Sciatic nerve (tissue), 2 donors: ENCODE results near the gene GTPBP1. TPM values are rescaled to one million over a fixed set of nuclear protein-coding genes. Genes with fewer than 3 reads are reported as not detected.

ENCODE experiments used
- ATAC-seq: fragments of 200-7000 bp; cut with Tn5 transposase; one replicate; pipeline ENCODE4 v1.9.1; 2020; ENCODE audit warnings: mild to moderate bottlenecking, moderate library complexity
- DNase-seq: peaks from one replicate; pipeline ENCODE4 v3.0.0-alpha.2; 2020; ENCODE audit warnings: low spot score
- intact Hi-C: fragments of 100-400 bp; cut with DNase I; formaldehyde crosslinking; loops from one replicate; pipeline ENCODE4 v1.14.2; 2022
- total RNA-seq: library from RNA; stranded (reverse); fragmentation: NEBNext Ultra II Directional; extraction: Animal tissue kit (Norgen Biotek cat#: 25700); gene quantifications from one replicate; pipeline ENCODE4 v1.2.1, GENCODE V29; 2021
- donor health status: DM: no; HTN: no; CAD: no.
- donor health status: DM: no; HTN: no; CAD: no.

Gene GTPBP1
- total RNA-seq, 1 donor from 2014 or later: 55.5 TPM

GRCh38 chr22:38720350-38720749 is 14.6 kb downstream of the GTPBP1 start:
- ATAC-seq: no peak
- intact Hi-C loops: no loop called here
- no peak for DNase-seq

GRCh38 chr22:38721551-38721950 is 15.8 kb downstream of the GTPBP1 start:
- no peak for ATAC-seq
- intact Hi-C loops: no loop called here
- DNase-seq: no peak

- DNase-seq (no peak), ATAC-seq (no peak)
- intact Hi-C loops: no loop called here
Observed at GRCh38 chr22:38724176-38724575, 18.4 kb downstream of the GTPBP1 start.

- intact Hi-C loops: no loop called here
Observed at GRCh38 chr22:38724926-38725571, 19.3 kb downstream of the GTPBP1 start.

DNA sequence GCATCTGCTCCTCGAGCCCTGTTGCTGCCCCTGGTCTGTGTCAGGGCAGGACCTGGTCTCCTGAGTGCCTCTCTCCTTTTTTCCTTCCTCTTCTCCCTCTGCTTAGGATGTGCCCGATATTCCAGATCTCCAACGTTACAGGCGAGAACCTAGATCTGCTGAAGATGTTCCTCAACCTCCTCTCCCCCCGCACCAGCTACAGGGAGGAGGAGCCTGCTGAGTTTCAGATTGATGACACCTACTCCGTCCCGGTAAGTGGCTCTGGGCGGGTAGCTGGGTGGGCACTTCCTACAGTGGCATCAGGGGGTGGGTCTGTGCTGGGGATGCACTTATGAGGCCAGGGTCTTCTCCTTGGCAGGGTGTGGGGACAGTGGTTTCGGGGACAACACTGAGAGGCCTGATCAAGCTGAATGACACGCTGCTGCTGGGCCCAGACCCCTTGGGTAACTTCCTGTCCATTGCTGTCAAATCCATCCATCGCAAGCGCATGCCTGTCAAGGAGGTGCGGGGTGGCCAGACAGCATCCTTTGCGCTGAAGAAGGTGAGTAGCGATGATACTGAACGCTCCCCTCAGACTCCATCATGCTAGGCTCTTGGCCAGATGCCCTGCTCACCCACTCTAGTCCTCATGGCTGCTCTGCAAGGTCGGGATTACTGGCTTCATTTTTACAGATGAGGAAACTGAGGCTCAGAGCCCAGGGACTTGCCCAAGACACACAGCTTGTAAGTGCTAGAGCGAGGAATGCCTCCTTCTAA is 20.3 kb downstream of the GTPBP1 start:
- DNase-seq (no peak), ATAC-seq (no peak)
- intact Hi-C loops: no loop called here

More at GRCh38 chr22:38724926-38725571, 19.3 kb downstream of the GTPBP1 start:
- ATAC-seq (no peak), DNase-seq (no peak)

GRCh38 chr22:38727123-38727522 is 21.4 kb downstream of the GTPBP1 start:
- no peak for ATAC-seq
- DNase-seq: no peak
- intact Hi-C loops: no loop called here

DNA sequence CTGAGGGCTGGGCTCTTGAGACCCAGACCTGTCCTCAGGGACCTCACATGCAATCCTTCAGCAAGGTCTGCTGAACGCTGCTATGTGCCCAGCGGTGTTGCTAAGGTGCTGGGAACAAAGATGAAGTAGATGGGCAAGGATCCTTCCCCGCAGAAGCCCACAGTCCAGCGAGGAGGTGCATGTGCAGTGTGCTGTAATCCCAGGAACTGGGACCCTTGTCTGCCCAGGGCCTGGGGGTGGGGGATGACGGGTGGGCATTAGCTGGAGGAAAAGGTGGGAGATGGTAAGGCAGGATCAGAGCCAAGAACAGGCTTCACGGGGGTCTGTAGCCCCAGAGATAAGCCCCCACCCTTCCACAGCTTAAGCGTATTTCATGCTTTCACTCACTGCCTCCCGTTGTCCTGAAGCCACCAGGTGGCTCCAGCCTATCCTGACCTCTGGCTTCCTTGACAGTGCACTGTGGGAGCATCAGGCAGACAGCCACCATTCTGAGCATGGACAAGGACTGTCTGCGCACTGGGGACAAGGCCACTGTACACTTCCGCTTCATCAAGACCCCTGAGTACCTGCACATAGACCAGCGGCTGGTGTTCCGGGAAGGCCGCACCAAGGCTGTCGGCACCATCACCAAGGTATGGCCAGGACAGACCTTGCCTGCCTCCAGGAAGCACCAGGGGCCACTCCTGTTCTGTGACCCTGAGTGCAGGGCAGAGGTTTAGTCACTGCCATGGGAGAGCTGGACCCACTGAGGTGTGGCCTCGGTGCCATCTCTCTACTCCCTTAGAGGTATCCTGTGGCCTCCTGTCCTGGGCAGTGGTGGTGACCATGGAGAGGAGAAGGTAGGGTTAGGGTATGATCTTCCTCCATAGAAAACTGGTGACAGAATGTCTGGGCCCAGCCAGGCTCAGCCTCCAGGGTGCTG is 22.0 kb downstream of the GTPBP1 start:
- DNase-seq: no peak
- intact Hi-C loops: no loop called here
- ATAC-seq: no peak

DNA sequence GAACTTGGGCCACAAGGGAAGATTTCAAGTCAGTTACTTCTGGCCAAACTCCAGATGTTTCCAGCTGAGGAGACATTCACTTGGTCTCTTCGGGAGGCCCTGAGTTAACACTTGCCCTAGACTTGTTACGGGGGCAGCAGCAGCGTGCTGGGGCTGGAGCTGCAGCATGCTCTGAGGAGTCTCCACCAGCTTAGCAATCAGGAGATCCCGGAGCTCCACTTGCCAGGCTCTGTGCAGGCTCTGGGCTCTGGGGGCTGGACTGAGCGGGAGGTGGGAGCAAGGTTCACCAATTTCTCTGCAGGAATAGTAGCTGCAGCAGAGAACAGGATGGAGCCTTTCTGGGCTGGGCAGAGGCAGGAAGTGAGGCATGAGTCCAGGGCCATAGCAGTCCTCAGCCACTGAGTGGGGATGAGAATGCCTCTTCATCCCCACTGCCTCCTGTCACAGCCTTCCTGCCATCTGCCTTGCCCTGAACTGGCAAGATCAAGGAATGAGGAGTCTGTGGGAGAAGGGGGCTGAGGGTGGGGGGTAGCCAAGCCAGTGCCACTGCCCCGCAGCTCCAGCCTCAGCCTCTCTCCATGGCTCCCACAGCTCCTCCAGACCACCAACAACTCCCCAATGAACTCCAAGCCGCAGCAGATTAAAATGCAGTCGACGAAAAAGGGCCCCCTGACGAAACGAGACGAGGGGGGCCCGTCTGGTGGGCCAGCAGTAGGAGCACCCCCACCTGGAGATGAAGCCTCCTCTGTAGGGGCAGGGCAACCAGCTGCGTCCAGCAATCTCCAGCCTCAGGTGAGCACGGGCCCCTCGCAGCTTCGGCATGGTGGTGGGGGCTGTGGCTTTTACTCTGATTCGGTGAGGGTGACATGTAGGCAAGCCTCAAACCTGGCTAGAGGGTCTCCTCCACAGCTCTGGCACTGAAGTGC is 23.4 kb downstream of the GTPBP1 start:
- ATAC-seq (no peak), DNase-seq (no peak)
- intact Hi-C loops: no loop called here

DNA sequence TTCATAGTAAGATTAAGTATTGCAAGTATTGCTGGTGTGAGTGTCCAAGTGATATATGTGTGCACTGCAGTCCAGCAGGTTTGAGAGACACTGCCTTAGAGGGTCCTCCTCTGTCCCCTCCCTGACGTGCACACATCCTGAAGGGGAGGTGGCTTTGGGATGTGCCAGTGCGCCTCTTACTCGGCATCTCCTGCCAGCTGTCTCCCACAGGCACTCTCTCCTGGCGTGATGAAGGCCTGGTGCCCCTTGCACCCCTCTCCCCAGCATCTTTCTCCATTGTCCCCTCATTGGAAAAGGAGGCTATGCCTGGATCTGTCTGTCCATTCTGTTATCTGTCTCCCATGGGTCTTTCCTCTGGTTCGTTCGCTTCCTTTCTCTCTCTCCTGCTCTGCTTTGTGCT is 24.2 kb downstream of the GTPBP1 start:
- ATAC-seq (no peak), DNase-seq (no peak)

GRCh38 chr22:38730411-38730871 is 24.7 kb downstream of the GTPBP1 start:
- ATAC-seq (no peak), DNase-seq (no peak)
- intact Hi-C loops: no loop called here

More for the DNA sequence above, 24.2 kb downstream of the GTPBP1 start:
- intact Hi-C loops: no loop called here

DNA sequence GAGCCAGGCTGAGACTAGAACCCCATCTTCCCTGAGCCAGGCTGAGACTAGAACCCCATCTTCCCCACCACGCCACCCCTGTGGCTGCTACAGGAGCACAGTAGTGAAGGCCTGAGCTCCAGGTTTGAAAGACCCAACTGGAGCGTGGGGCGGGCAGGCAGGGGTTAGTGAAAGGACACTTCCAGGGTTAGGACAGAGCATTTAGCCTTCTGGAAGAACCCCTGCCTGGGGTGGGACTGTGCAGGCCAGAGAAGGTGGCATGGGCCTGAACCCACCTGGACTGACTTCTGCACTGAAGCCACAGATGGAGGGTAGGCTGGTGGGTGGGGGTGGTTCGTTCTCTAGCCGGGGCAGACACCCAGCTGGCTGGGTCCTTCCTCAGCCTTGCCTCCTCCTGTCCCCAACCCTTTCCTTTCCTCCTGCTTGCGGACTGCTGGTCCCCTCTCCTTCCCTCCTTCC is 26.0 kb downstream of the GTPBP1 start:
- intact Hi-C loops: no loop called here
- ATAC-seq: no peak
- DNase-seq: no peak

DNA sequence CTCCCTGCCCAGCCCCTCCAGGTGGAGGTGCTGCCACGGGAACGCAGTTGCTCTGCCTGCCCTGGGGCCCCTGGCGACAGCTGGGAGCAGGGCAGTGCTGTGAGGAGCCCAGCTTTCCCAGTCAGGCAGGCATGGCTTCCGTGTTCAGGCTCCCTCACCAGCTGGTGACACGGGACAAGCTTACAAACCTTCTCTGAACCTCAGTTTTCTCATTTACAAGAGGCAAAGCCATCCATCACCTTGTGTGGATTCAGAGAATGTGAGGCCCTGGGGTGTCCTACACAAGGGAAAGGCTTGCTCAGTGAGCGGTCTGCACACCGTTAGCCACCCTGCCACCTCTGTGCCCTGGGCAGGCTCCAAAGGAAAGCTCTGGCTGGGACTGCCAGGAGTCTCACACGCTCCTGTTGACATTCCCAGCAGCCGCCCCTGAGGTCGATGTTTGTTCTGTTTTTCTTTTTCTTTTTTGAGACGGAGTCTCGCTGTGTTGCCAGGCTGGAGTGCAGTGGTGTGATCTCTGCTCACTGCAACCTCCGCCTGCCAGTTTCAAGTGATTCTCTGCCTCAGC is 26.6 kb downstream of the GTPBP1 start:
- intact Hi-C loops: no loop called here
- ATAC-seq: peak; percentile 3
- no peak for DNase-seq

DNA sequence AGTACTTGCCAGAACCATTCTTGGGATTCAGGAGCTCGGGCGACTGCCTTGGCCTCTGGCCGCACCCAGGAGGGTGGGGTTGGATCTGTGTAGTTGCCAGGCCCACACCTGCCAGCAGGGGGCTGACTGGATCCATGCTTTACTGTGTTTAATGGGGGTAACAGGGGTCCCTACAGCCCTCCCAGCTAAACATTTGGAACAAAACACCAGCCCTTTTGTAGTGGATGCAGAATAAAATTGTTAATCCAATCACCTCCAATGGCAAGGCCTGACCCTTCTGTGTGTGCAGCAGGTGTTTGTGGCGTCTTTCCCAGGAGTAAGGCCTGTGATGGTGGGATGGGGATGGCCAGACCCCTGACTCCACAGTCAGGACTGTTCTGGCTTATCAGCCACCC is 27.6 kb downstream of the GTPBP1 start:
- intact Hi-C loops: no loop called here
- ATAC-seq (peak; percentile 69), DNase-seq (no peak)

GRCh38 chr22:38733724-38734381 is 28.1 kb downstream of the GTPBP1 start:
- DNase-seq: no peak
- intact Hi-C loops: no loop called here
- peak; percentile 65 for ATAC-seq

DNA sequence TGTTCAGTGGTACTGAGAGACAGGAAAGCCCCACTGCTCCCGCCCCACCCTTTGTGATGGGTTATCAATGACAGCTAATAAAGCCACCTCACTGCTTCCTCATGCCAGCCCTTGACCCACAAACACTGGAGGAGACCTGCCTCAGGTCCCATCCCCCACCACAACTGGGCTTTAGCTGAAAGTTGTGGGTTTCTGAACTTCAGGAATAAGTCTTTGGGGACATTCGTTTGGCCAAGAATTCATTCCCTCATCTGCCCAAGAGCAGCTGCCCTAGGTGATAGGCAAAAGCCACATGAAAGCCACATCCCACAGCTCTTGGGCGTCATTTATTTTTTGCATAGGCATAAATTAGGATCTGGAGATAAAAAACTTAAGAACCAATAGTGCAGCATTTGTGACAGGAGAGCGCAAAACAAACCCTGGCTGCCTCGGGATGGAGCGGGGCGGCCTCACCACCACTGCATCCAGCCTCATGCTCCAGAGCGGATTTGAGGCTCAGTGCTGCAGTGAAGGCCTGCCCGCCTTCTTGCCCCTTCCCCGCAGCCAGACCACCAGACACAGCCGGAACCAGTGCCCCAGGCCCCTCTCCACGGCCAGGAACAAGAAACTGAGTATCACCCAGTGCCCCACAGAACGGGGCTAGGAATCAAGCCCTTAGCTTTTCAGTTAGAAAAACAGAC is 28.8 kb downstream of the GTPBP1 start:
- ATAC-seq (no peak), DNase-seq (no peak)
- intact Hi-C loops: no loop called here

GRCh38 chr22:38735126-38735464 is 29.4 kb downstream of the GTPBP1 start:
- no peak for DNase-seq
- no peak for ATAC-seq
- intact Hi-C loops: no loop called here
